ENCODE results near the gene RAB40C. TPM values are rescaled to one million over a fixed set of nuclear protein-coding genes. Genes with fewer than 3 reads are reported as not detected.

The RAB40C gene
- total RNA-seq, 1 experiment from 2014 or later: 9.3 TPM

DNA sequence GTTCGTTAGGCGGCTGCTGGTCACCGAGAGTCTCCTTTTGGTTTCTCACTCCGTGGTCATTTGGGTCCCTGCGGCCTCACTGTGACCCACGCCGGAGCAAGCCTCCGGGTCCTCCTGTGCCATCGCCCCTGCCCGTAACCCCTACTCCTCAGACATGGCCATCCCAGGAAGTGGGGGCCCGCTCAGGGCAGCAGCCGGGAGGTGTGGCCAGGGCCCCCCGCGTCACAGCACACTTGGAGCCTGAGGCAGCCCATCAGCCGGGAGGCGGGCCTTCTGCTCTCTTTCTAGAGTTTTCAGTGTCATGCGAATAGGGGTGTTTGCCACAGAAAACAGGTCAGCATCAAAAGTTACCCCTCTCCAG, 33.0 kb downstream of the RAB40C start:
- in situ Hi-C loops (cut with HindIII; ENCODE audit: low pct_unique_long_range_greater_than_20kb, low sequenced_read_pairs): no loop called here
- DNase-seq (ENCODE audit: low read depth, low spot score): no peak

DNA sequence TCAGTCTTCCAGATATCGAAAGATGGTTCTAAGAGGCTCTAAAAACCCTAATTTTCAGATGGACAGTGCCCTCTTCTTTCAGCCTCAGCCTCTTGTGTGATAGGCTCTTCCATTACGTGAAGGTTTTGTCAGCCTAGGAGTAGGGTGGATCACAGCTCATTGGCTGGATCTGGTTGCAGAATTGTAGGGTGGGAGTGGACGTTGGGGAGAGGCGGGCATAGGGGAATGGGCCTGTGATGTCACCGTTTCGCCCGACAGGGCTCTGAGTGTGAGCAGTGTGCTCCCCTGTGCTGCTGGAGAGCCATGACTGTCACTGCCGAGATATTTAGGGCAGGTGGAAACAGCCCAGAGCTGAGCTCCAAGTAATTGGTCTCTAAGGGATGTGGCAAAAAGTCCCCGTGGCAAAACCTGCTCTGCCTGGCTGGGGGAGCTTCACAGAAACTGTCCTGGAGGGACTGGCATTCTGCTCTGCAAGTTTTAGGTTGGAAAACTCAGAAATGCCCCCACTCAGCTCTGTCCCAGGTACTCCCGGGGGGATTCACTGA, 34.7 kb downstream of the RAB40C start:
- in situ Hi-C loops (cut with HindIII; ENCODE audit: low pct_unique_long_range_greater_than_20kb, low sequenced_read_pairs): no loop called here
- DNase-seq (ENCODE audit: low read depth, low spot score): no peak

DNA sequence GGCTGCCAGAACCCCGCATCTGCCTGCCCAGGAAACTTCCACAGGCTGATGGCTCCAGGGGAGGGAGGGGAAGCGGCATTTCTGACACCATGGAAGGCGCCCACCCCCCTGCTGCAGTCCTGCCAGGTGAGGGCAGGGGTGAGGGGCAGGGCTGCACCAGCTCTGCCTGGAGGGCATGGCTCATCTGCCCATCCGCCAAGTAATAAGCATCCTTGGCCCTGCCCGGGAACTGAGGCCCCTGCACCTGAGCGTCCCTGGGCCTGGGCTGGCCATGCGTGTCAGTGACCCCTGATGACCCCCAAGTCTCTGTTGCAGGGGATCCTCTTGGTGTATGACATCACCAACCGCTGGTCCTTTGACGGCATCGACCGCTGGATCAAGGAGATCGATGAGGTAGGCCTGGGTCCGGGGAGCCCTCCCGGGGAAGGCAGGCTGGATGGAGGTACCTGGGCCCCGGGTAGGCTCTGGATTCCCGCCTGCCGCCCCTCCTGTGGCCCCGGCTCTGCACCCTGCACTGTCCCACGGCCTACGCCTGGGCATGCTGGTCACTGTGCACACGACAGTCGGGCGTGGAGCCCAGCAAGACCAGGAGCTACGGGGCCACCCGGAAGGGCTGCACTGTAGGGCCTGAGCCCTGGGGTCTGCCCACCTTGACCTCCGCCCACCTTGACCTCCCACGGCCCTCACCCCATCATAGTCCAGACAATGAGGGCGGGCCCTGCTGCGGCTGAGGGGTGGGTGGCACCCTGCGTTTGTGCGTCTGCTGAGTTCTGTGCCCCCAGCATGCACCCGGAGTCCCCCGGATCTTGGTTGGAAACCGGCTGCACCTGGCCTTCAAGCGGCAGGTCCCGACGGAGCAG, 35.5 kb downstream of the RAB40C start:
- DNase-seq (ENCODE audit: low read depth, low spot score): no peak
- in situ Hi-C loops (cut with HindIII; ENCODE audit: low pct_unique_long_range_greater_than_20kb, low sequenced_read_pairs): no loop called here

DNA sequence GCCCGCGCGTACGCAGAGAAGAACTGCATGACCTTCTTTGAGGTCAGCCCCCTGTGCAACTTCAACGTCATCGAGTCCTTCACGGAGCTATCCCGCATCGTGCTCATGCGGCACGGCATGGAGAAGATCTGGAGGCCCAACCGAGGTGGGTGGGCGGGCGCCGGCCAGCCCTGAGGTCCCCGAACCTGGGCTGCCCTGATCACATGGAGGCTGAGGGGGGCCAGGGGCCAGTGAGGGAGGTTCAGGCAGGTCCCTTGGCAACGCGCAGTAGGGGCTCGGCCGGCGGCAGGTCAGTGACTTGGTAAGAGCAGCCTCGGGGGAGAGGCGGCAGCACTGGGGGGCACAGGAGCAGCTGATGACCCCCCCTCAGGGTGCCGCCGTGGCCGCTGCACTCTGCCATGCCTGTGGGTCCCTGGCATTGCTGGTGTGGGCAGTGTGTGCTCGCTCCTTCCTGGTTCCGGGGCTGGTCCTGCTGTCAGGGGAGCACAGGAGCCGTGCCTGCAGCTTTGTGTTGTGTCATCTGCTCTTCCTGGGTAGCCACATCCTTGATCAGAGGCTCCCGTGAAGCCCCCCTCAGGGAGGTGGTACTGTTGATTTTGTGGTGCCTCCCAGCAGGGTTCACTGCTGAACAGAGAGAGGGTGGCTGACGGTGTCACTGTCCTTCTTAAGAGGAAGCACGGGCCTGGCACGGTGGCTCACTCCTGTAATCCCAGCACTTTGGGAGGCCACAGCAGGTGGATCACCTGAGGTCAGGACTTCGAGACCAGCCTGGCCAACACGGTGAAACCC, 36.3 kb downstream of the RAB40C start:
- in situ Hi-C loops (cut with HindIII; ENCODE audit: low pct_unique_long_range_greater_than_20kb, low sequenced_read_pairs): no loop called here
- no peak for DNase-seq (ENCODE audit: low read depth, low spot score)

DNA sequence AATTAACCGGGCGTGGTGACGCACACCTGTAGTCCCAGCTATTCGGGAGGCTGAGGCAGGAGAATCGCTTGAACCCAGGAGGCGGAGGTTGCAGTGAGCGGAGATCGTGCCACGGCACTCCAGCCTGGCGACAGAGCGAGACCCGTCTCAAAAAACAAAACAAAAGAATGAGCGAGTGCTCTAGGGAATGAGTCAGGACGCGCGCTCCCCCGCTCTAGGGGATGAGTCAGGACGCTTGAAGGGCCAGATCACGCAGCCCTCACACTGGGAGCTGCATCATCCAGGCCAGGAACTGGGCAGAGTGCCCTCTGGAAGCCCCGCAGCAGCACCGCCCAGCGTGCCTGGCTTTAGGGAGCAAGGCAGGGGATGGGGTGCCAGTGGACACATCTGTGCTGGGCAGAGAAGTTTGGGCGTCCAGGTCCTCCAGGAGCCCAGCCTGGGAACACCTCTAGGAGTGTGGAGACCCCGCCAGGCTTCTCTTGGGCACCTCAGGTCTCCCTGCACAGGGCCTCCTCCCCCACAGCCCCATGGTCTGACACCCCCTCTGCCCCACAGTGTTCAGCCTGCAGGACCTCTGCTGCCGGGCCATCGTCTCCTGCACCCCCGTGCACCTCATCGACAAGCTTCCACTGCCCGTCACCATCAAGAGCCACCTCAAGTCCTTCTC, 37.1 kb downstream of the RAB40C start:
- in situ Hi-C loops (cut with HindIII; ENCODE audit: low pct_unique_long_range_greater_than_20kb, low sequenced_read_pairs): no loop called here
- no peak for DNase-seq (ENCODE audit: low read depth, low spot score)

DNA sequence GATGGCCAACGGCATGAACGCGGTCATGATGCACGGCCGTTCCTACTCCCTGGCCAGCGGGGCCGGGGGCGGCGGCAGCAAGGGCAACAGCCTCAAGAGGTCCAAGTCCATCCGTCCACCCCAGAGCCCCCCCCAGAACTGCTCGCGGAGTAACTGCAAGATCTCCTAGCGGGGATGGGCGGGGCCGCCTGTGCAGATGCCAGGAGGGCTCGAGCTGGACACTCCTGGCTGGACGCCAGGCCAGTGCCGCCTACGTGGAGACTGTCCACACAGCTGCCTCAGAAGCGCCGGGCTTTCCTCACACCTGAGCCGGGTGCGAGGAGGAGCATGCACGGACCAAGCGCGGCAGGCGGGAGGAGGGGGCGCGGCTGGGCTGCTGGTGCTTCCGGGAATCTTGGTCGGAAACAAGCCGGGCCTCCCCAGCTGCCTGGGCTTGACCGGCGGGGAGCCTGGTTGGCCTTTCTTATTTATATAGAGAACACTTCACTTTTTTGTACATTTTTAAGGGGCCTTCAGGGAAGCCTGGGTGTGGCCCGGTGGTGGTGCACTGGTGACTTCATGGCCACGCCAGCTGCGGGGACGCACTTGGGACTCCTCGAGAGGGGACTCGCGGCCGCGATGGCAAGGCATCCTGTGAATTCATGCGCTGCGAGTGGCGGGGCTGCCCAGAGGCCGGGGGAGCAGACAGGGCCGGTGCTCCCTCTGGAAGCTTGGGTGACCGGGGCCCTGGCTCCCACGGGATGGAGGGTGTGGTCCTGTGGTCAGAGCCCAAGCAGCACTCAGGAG, 37.8 kb downstream of the RAB40C start:
- in situ Hi-C loops (cut with HindIII; ENCODE audit: low pct_unique_long_range_greater_than_20kb, low sequenced_read_pairs): no loop called here
- no peak for DNase-seq (ENCODE audit: low read depth, low spot score)

DNA sequence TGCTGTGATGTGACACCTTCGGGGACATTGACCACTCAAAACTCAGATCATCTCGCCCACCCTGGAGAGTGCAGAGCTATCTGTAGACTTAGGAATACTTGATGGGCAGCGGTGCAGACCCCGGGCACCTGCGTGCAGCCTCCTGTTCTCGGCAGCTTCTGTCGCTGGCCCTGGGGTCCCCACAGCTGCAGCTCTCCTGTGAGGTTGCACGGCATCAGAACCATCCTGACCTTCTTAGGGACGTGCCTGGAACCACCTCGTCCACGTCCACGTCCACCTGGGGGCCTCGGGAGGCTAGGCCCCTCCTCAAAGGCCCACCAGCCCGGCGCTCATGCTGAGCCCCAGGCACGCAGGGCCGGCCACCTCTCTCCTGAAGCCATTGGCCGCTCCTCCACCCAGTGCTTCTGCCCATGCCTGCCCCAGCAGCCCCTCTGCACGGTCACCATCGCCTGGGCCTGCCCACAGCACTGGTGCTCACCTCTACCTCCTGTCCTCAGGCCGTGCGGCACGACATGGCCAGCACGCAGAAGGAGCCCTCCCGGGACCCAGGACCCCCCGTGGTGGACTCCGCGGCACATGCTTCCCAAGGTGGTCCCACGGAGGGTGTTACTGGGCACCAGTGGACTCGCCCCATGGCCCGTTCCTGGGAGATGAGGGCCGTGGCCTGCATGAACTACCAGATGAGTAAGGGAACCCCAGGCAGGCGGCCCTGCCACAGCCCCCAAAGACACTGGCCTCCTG, 38.6 kb downstream of the RAB40C start:
- DNase-seq (ENCODE audit: low read depth, low spot score): no peak
- in situ Hi-C loops (cut with HindIII; ENCODE audit: low pct_unique_long_range_greater_than_20kb, low sequenced_read_pairs): no loop called here

DNA sequence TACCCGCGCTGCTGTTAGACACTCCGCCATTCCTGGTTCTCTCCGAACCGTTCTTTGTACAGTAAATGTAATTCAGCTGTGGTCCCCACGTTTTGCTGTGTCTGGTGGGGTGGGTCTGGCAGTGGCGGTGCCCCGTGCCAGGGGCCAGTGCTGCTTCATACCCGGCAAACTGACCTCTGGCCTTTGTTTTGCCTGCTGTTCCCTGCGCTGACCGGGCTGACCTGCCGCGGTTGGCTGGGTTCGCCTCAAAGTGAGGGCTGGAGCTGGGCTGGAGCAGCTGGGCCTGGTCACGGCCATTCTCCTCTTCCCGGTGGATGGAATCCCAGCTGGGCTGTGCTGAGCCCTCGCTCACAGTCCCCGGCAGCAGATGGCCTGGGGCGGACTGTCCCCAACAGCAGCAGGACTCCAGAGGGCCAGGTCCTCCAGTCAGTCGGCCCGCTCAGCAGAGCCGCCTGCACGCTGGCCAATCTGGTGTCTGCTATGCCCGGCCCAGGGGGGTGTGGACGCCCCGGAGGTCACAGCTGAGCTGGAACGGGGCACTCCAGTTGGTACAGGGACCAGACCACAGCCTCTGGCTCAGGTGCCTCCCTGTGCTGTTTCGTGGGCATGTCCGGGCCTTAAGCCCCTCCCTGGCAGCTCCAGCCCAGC, 39.4 kb downstream of the RAB40C start:
- in situ Hi-C loops (cut with HindIII; ENCODE audit: low pct_unique_long_range_greater_than_20kb, low sequenced_read_pairs): no loop called here
- no peak for DNase-seq (ENCODE audit: low read depth, low spot score)

DNA sequence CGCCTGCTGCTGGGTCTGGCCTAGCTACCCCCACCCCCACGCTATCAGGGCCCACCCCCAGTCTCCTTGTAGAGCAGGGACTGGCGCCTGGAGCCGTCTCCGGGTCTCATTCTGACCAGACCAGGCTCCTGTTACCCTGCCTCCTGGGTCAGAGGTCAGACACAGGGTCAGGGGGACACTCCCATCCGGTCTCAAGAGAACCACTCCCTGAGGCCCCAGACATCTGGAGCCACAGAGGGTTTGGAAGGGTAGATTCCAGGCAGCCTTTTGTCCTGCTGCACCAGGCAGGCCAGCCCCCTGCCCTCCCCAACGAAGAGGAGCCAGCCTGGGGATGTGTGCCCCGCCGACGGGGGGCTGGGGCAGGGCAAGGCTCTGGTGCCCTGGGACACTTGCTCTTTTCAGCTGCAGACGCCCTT, 40.0 kb downstream of the RAB40C start:
- DNase-seq (ENCODE audit: low read depth, low spot score): no peak
- in situ Hi-C loops (cut with HindIII; ENCODE audit: low pct_unique_long_range_greater_than_20kb, low sequenced_read_pairs): no loop called here

DNA sequence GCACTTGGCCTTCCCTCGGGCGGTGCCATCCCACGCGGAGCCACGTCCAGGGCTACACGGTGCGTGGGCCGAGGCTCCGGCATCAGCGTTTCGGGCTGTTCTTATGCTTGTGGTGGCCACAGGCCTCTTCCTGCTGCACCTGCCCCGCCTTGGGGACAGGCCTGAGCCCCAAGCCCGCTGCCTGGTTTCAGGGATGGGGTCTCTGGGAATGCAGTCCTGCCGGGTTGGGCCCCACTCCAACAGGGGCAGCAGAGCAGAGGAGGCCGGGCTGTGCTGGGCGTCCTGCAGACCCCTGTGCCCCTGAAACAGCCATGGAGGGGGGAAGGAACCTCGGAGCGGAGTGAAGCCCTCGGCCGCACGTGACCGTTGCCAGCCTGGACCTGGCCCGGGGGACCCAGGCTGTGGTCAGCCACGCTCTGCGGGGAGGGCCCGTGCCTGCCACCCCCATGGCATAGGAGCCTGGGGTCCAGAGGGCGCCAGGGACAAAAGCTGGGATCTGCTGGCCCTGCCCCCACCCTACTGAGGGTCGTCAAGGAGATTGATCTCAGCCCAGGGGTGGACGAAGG, 40.5 kb downstream of the RAB40C start:
- in situ Hi-C loops (cut with HindIII; ENCODE audit: low pct_unique_long_range_greater_than_20kb, low sequenced_read_pairs): no loop called here
- no peak for DNase-seq (ENCODE audit: low read depth, low spot score)

DNA sequence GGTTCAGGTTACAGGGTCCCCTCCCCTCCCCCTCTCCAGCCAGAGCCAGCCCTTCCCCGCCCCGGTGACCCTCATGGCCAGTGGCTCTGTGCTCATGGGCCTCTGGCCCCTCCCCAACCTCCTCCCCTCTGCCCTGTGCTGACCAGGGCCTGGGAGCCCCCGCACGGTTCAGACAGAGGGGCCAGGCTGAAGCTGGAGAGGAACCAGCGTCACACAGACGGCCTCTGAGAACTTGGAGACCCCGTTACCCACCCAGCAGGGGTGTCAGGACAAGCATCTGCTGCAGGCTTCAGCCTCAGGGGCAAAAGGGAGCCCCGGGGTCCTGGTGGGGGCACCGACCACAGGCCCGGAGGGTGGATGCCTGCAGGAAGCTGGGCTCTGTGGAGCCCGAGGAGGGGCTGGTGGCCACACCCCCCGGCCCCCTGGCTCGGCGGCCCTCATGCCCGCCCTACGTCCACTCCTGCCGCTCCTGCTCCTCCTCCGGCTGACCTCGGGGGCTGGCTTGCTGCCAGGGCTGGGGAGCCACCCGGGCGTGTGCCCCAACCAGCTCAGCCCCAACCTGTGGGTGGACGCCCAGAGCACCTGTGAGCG, 41.0 kb downstream of the RAB40C start, which contains the start of gene WFIKKN1:
Gene WFIKKN1, plus strand, starts transcription at position 171 of the 591 bp plus-strand sequence. Its CDS starts 269 bp downstream, at position 440.
- DNase-seq (ENCODE audit: low read depth, low spot score): no peak
- in situ Hi-C loops (cut with HindIII; ENCODE audit: low pct_unique_long_range_greater_than_20kb, low sequenced_read_pairs): no loop called here

DNA sequence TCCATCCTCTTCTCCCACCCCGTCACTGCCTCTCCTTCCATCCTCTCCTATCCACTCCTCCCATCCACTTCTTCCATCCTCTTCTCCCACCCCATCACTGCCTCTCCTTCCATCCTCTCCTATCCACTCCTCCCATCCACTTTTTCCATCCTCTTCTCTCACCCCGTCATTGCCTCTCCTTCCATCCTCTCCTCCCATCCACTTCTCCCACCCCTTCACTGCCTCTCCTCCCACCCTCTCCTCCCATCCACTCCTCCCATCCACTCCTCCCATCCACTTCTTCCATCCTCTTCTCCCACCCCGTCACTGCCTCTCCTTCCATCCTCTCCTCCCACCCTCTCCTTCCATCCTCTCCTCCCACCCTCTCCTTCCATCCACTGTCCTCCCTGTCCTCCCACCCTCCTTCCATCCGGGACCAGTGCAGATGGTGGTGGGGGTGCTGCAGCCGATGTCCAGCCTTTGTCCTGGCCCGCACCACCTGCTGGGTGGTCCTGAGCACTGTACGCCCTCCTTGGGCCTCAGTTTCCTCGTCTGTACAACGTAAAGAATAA, 42.0 kb downstream of the RAB40C start:
- in situ Hi-C loops (cut with HindIII; ENCODE audit: low pct_unique_long_range_greater_than_20kb, low sequenced_read_pairs): no loop called here
- no peak for DNase-seq (ENCODE audit: low read depth, low spot score)

DNA sequence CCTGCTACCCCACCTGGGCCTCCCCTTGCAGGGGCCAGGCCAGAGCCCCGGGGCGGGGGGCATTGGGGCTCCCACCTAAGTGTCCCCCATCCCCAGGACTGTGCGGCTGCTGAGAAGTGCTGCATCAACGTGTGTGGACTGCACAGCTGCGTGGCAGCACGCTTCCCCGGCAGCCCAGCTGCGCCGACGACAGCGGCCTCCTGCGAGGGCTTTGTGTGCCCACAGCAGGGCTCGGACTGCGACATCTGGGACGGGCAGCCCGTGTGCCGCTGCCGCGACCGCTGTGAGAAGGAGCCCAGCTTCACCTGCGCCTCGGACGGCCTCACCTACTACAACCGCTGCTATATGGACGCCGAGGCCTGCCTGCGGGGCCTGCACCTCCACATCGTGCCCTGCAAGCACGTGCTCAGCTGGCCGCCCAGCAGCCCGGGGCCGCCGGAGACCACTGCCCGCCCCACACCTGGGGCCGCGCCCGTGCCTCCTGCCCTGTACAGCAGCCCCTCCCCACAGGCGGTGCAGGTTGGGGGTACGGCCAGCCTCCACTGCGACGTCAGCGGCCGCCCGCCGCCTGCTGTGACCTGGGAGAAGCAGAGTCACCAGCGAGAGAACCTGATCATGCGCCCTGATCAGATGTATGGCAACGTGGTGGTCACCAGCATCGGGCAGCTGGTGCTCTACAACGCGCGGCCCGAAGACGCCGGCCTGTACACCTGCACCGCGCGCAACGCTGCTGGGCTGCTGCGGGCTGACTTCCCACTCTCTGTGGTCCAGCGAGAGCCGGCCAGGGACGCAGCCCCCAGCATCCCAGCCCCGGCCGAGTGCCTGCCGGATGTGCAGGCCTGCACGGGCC, 42.8 kb downstream of the RAB40C start:
- DNase-seq (ENCODE audit: low read depth, low spot score): no peak

DNA sequence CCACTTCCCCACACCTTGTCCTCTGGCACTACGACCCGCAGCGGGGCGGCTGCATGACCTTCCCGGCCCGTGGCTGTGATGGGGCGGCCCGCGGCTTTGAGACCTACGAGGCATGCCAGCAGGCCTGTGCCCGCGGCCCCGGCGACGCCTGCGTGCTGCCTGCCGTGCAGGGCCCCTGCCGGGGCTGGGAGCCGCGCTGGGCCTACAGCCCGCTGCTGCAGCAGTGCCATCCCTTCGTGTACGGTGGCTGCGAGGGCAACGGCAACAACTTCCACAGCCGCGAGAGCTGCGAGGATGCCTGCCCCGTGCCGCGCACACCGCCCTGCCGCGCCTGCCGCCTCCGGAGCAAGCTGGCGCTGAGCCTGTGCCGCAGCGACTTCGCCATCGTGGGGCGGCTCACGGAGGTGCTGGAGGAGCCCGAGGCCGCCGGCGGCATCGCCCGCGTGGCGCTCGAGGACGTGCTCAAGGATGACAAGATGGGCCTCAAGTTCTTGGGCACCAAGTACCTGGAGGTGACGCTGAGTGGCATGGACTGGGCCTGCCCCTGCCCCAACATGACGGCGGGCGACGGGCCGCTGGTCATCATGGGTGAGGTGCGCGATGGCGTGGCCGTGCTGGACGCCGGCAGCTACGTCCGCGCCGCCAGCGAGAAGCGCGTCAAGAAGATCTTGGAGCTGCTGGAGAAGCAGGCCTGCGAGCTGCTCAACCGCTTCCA, 43.6 kb downstream of the RAB40C start:
- in situ Hi-C loops (cut with HindIII; ENCODE audit: low pct_unique_long_range_greater_than_20kb, low sequenced_read_pairs): no loop called here
- DNase-seq (ENCODE audit: low read depth, low spot score): no peak

More for the DNA sequence above, 42.8 kb downstream of the RAB40C start:
- in situ Hi-C loops (cut with HindIII; ENCODE audit: low pct_unique_long_range_greater_than_20kb, low sequenced_read_pairs): no loop called here

Data from SK-MEL-5 (cell line).